ENCODE results near the gene LRMDA. TPM values are rescaled to one million over a fixed set of nuclear protein-coding genes. Genes with fewer than 3 reads are reported as not detected.

Gene LRMDA
- total RNA-seq, 1 experiment from 2014 or later: 0.24 TPM

GRCh38 chr10:76291885-76292284, 860.5 kb downstream of the LRMDA start:
- Histone ChIP-seq H3K36me3 (no peaks in the 10 kb centered on the region), H3K9me3 (replicated peaks) (no peaks in the 10 kb centered on the region), H3K4me1 (no peaks in the 10 kb centered on the region), H3K4me3 (no peak overlapping the region), H3K27me3 (no peaks in the 10 kb centered on the region), H3K27ac (no peak overlapping the region)
- no peak for DNase-seq

- Histone ChIP-seq H3K36me3 (no peaks in the 10 kb centered on the region), H3K4me3 (no peak overlapping the region), H3K27ac (no peak overlapping the region), H3K27me3 (no peaks in the 10 kb centered on the region), H3K9me3 (replicated peaks) (no peaks in the 10 kb centered on the region), H3K4me1 (no peaks in the 10 kb centered on the region)
- no peak for DNase-seq
Measured at GRCh38 chr10:76296957-76297356, 865.5 kb downstream of the LRMDA start.

DNA sequence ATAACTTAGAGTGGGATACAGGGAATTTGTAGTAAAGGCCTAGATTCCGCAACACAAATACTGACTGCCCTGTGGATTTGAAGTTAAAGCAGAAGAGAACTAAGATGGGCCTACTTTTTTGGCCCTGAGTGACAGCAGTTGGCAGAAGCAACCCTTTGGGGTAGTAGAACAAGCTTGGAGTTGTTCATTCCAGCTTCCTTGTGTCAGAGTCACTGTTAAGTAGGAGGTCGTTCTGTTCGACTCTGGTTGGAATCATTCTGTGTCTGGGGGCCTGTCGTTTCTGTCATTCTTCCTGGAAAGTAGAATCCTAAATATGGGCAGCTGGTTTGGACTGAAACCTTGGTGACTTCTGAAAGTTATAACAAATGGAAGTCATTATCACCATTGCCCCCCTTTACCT, 865.9 kb downstream of the LRMDA start:
- Histone ChIP-seq H3K36me3 (no peaks in the 10 kb centered on the region), H3K4me3 (no peak overlapping the region), H3K27ac (no peak overlapping the region), H3K4me1 (no peaks in the 10 kb centered on the region), H3K9me3 (replicated peaks) (no peaks in the 10 kb centered on the region), H3K27me3 (no peaks in the 10 kb centered on the region)
- no peak for DNase-seq

DNA sequence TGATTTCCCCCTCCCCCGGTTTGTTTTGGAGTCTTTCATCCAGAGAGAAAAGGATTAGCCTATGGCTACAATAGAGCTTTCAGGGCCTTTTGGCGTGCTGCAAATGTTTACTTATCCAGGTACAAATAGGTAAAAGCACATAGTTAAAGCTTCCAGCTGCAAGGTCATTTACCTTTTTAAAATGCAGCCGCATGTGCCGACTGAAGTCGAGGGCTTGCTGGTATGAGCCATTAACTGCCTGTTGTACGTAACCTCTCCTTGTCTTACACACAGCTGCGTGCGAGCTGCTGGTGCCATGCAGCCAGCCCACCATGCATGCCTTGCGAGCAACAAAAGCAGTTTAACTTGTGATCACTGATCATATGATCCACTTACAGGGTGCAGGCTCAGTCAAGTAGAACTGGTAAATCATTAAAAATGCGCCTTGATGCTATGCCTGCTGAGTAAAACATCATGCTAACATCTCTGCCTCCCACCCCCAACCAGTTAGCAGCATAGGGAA, 866.4 kb downstream of the LRMDA start:
- Histone ChIP-seq H3K4me1 (no peaks in the 10 kb centered on the region), H3K9me3 (replicated peaks) (no peaks in the 10 kb centered on the region), H3K36me3 (no peaks in the 10 kb centered on the region), H3K27ac (no peak overlapping the region), H3K27me3 (no peaks in the 10 kb centered on the region), H3K4me3 (no peak overlapping the region)
- no peak for DNase-seq

DNA sequence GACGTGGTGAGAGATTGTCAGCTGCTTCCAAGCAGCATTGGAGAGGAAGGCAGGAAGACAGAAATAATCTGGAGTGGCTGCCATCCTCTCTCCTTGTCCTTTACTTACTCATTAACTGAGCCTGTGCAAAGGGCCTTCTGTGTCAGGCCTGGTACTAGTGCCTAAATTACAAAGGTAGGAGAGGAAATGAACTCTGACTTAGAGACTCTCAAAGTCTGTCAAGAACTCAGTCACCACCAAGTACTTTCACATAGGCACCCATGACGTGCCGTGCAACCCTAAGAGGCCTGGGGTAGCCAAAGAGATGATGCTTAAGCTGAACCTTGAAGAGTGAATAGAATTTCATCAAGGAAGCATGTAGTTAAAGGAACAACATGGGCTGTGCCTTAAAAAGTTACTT, 866.9 kb downstream of the LRMDA start:
- Histone ChIP-seq H3K27me3 (no peaks in the 10 kb centered on the region), H3K4me3 (no peak overlapping the region), H3K4me1 (no peaks in the 10 kb centered on the region), H3K9me3 (replicated peaks) (no peaks in the 10 kb centered on the region), H3K36me3 (no peaks in the 10 kb centered on the region), H3K27ac (no peak overlapping the region)
- no peak for DNase-seq

GRCh38 chr10:76299501-76299900, 868.1 kb downstream of the LRMDA start:
- Histone ChIP-seq H3K4me1 (no peaks in the 10 kb centered on the region), H3K36me3 (no peaks in the 10 kb centered on the region), H3K27ac (no peak overlapping the region), H3K27me3 (no peaks in the 10 kb centered on the region), H3K9me3 (replicated peaks) (no peaks in the 10 kb centered on the region), H3K4me3 (no peak overlapping the region)
- DNase-seq: no peak

DNA sequence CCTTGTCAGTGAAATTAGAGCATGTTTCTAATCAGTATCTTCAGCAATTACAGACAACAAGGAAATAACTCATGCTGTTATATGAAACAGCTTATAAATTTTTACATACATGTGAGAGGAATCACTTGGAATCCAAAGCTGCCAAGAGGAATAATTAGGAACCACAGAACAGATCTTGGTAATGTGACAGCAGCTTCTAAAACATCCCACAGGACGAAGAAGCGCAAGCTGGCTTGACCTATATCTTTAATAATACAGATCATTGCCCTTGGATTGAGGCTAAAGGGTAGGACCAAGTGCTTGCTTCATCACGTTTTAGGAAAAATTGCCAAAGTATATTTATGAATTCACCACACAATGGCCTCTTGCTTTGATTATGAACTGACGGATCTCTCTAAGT, 869.8 kb downstream of the LRMDA start:
- Histone ChIP-seq H3K9me3 (replicated peaks) (no peaks in the 10 kb centered on the region), H3K4me3 (no peak overlapping the region), H3K27me3 (no peaks in the 10 kb centered on the region), H3K4me1 (no peaks in the 10 kb centered on the region), H3K36me3 (no peaks in the 10 kb centered on the region), H3K27ac (no peak overlapping the region)
- DNase-seq: no peak

DNA sequence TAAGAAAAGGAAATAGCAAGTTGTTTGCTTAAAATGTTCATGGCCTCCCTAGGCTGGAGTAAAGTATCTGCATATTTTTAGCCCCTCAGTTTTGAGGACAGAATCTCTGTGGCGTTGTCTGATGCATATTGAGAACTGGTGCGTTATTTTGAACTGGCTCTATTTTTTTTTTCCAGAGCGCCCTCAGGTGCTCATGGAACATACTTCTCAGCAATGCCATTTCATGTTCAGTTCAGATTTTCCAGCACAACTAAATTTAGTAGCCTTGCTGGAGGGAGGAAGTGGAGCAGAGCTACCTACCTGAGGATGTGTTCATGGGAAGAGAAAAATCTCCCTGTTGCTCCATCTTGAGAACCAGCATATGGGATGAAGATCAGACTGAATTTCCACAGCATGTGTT, 870.5 kb downstream of the LRMDA start:
- no peak overlapping the region for H3K4me3 ChIP-seq
- no peak overlapping the region for H3K27ac ChIP-seq
- DNase-seq: no peak
- H3K27me3 ChIP-seq: no peaks in the 10 kb centered on the region
- H3K36me3 ChIP-seq: no peaks in the 10 kb centered on the region
- H3K4me1 ChIP-seq: no peaks in the 10 kb centered on the region
- no peaks in the 10 kb centered on the region for H3K9me3 ChIP-seq (replicated peaks)

DNA sequence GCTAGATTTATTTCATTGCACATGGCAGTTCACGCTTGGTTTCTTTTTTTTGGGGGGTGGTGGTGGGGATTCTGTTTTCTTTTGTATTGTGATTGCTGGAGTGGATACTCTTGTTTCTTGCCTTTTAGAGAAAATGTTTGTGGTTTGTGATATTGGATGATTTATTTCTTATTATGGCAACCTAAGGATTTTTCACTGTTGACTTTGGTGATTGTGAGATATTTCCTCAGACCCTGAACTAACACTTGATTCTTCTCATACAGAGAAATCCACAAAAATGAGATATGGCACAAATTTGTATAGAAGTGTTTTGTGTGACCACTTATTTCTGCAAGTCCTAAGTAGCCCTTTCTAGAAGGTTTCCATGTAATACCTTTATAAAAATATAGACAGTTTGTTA, 871.1 kb downstream of the LRMDA start:
- no peak overlapping the region for H3K4me3 ChIP-seq
- no peaks in the 10 kb centered on the region for H3K27me3 ChIP-seq
- no peaks in the 10 kb centered on the region for H3K9me3 ChIP-seq (replicated peaks)
- no peak overlapping the region for H3K27ac ChIP-seq
- H3K4me1 ChIP-seq: no peaks in the 10 kb centered on the region
- no peak for DNase-seq
- no peaks in the 10 kb centered on the region for H3K36me3 ChIP-seq

DNA sequence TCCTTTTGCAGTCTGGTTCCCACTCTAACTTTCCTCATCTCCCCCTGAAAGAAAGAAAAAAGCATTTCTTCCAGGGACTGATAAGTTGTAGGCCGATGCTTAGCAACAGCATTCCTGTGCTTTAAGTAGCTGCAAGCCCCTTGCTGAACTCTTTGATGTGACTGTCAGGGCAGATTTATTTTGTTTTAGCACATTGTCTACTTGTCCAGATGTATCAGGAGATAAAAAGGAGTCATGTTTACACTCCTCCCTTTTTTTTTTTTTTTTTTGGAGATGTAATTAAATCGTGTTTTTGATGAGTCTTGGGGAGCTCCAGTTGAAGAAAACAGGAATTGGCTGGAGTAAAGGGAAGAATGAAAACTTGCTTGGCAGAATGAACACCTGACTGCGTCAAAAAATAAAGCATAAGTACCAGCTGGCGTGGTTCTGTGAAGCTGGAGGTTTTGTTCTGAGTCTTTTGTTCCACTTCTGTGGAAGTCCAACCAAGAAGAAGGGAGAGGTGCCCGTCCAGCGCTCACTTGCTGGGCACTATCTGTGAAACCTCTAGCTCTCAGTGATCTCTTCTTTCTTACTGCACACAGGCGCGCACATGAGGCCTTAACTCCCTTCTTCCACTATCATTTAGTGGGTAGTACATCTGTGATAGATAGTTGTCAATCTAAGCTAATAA, 871.7 kb downstream of the LRMDA start:
- no peak for DNase-seq
- Histone ChIP-seq H3K4me3 (no peak overlapping the region), H3K27me3 (no peaks in the 10 kb centered on the region), H3K36me3 (no peaks in the 10 kb centered on the region), H3K27ac (no peak overlapping the region), H3K9me3 (replicated peaks) (no peaks in the 10 kb centered on the region), H3K4me1 (no peaks in the 10 kb centered on the region)

DNA sequence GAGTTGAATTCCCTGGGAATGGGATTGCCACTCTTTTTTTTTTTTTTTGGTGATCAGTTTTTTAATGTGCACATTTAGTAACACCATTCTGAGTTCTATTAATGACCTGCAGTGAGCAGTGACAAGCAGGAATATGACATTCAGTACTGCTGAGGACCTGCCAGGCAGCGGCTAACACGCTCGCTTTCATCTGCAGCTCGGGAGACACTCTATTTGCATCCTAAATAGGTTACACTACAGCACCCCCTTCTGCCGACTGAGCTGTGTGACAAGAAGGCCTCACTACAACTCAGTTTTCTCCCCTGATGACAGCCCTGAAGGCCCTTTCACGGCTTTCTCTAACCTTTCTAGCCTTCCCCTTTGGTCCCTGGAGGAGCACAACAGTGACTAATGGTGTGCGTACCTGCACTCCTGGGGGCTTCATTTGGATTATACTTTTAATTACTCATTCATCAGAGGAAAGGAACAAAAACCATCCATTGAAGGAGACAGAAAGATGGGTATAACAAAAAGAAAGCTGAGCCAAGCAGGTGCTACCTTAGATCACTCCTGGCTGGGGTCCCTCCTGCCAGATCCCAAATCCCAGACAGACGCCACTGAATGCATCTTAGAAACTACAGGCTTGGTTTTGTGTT, 872.4 kb downstream of the LRMDA start:
- Histone ChIP-seq H3K9me3 (replicated peaks) (no peaks in the 10 kb centered on the region), H3K4me1 (no peaks in the 10 kb centered on the region), H3K36me3 (no peaks in the 10 kb centered on the region), H3K4me3 (no peak overlapping the region), H3K27ac (no peak overlapping the region), H3K27me3 (no peaks in the 10 kb centered on the region)
- peak; percentile 42 to 62 for DNase-seq

DNA sequence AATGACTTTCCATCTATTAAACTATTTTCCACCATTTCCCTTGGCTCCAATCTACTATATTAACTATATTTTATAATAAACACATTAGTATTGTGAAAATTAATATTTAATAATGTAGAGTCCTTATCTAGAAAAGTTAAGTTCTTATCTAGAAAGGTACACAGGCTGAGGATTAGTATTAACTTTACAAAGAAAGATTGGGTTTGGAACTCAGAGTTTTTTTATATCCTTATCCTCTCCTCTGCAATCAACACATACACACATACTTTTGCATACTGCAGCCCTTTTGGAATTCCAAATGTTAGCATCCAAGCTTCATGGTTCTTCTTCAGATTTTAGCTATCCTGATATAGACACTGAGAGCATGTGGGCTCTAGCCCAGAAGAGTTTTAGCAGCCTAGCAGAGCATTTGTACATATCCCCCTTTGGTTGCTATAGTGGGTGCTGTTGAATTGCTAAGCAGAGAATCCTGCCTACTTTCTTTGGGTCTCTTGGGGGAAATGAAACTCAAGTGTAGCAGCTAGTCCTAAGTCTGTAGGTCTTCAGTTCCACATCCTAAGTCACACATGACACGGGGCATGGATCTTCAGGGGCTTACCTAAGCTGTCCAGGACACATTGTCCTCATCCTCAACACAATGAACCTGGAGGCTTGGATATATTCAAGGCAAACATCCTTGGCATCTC, 874.6 kb downstream of the LRMDA start:
- DNase-seq: no peak

GRCh38 chr10:76306856-76307255, 875.4 kb downstream of the LRMDA start:
- H3K9me3 ChIP-seq (replicated peaks): no peaks in the 10 kb centered on the region
- 0 out of 2 replicates have a peak, but pooled peaks cover under 1% of the 10 kb centered on the region for H3K27me3 ChIP-seq
- H3K4me3 ChIP-seq: no peak overlapping the region
- DNase-seq: no peak
- H3K4me1 ChIP-seq: no peaks in the 10 kb centered on the region
- no peak overlapping the region for H3K27ac ChIP-seq
- H3K36me3 ChIP-seq: no peaks in the 10 kb centered on the region

More for the DNA sequence above, 874.6 kb downstream of the LRMDA start:
- no peaks in the 10 kb centered on the region for H3K27me3 ChIP-seq
- no peaks in the 10 kb centered on the region for H3K4me1 ChIP-seq
- H3K4me3 ChIP-seq: no peak overlapping the region
- no peaks in the 10 kb centered on the region for H3K36me3 ChIP-seq
- H3K27ac ChIP-seq: no peak overlapping the region
- no peaks in the 10 kb centered on the region for H3K9me3 ChIP-seq (replicated peaks)

DNA sequence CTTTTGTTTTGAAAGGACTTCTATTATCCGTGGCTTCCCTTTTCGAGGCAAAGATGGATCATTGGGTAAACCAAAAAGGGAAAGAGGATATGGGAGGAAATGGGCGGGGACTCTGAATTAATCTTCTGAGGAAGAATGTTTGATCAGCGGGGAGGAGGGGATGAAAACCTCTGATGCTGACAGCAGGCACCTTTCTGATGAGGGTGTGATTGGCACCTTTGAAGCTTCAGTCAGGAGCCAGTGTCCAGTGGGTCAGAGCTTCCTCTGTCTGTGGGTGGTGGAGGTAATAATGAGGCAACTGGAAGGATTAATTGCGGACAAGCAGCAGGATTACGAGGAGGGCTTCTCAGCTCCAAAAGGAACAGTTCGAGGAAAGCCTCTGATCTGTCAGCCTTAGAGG, 877.6 kb downstream of the LRMDA start:
- Histone ChIP-seq H3K36me3 (no peaks in the 10 kb centered on the region), H3K27me3 (0 out of 2 replicates have a peak, but pooled peaks cover 3% of the 10 kb centered on the region), H3K4me1 (no peaks in the 10 kb centered on the region), H3K9me3 (replicated peaks) (no peaks in the 10 kb centered on the region), H3K4me3 (no peak overlapping the region), H3K27ac (no peak overlapping the region)
- no peak for DNase-seq

Measured in SJCRH30 (cell line).